K562 (cell line): Measurements from ENCODE around the gene GLYAT. TPM values are rescaled to one million over a fixed set of nuclear protein-coding genes. Genes with fewer than 3 reads are reported as not detected.

Experiments
- HDAC1 ChIP-seq, 2 experiments: fragments of 450-650 bp; IDR thresholded peaks; 2 replicates each; pipeline ENCODE4 v1.6.1; 2016 to 2017; ENCODE audit warnings: inconsistent platforms in 1 of 2, mild to moderate bottlenecking in 1 of 2, moderate library complexity in 1 of 2
- HSF4 ChIP-seq: fragments of 250-450 bp; sonication (Bioruptor Pico); IDR thresholded peaks from 2 replicates; pipeline ENCODE4 v2.1.2; 2022; ENCODE audit warnings: mild to moderate bottlenecking, moderate library complexity, borderline replicate concordance
- MGA ChIP-seq: fragments of 450-650 bp; IDR thresholded peaks from 2 replicates; pipeline ENCODE4 v1.6.1; 2016; ENCODE audit warnings: mild to moderate bottlenecking, moderate library complexity
- SFPQ ChIP-seq: fragments of 200-400 bp; formaldehyde crosslinking; IDR thresholded peaks from 2 replicates; pipeline ENCODE4 v1.6.1; 2017; ENCODE audit warnings: mild to moderate bottlenecking, low read depth, low read length, moderate library complexity
- SMAD2 ChIP-seq: fragments of 150-350 bp; IDR thresholded peaks from 2 replicates; pipeline ENCODE4 v1.6.1; 2014; ENCODE audit warnings: low read depth, mild to moderate bottlenecking, low read length
- THRAP3 ChIP-seq: fragments of 450-650 bp; IDR thresholded peaks from 2 replicates; pipeline ENCODE4 v1.6.1; 2016; ENCODE audit warnings: mild to moderate bottlenecking, inconsistent platforms, borderline replicate concordance
- XRCC5 ChIP-seq: fragments of 200-400 bp; formaldehyde crosslinking; IDR thresholded peaks from 2 replicates; pipeline ENCODE4 v1.6.1; 2017; ENCODE audit warnings: low read depth, mild to moderate bottlenecking, low read length
- ZBTB11 ChIP-seq, 3 experiments: fragments of 200-800 bp in 1 of 3; fragments of 250-450 bp in 1 of 3; fragments of 450-650 bp in 1 of 3; sonication (Bioruptor Pico) in 1 of 3; sonication (Bioruptor generic) in 1 of 3; formaldehyde crosslinking in 1 of 3; IDR thresholded peaks; 2 replicates each; pipeline versions ENCODE4 v1.6.1 to v1.8.0; 2016 to 2022; ENCODE audit warnings: mild to moderate bottlenecking in 2 of 3, missing genetic modification characterization in 2 of 3, missing compliant biosample characterization in 1 of 3, moderate library complexity in 1 of 3
- ZNF143 ChIP-seq: sonication (generic); formaldehyde crosslinking; IDR thresholded peaks from 2 replicates; pipeline ENCODE4 v1.9.0; 2022; ENCODE audit warnings: mild to moderate bottlenecking, missing genetic modification reagents
- polyA plus RNA-seq, 8 experiments: library from polyadenylated mRNA; depleted of rRNA in 4 of 8; stranded (reverse) in 5 of 8; unstranded in 3 of 8; fragments of >200 nt; fragmentation: Nextera tagmentation in 2 of 8; fragmentation: Illumina TruSeq in 1 of 8; extraction: Ambion mirVana in 2 of 8; extraction: Trizol in 1 of 8; gene quantifications; 2 replicates each; pipeline versions ENCODE4 v1.2.1 to v1.2.3, GENCODE V29; 2011 to 2014; ENCODE audit warnings: inconsistent platforms in 1 of 8, missing spikeins in 1 of 8
- total RNA-seq, 7 experiments: library from RNA; depleted of rRNA in 6 of 7; stranded (reverse); fragments of >200 nt in 6 of 7; fragmentation: Illumina TruSeq in 2 of 7; extraction: Trizol in 2 of 7; gene quantifications; 2 replicates each; pipeline versions ENCODE4 v1.2.1 to v1.2.3, GENCODE V29; 2011 to 2021; ENCODE audit warnings: low replicate concordance in 1 of 7

The GLYAT gene
- total and polyA plus RNA-seq, 9 of the 15 experiments (the other 6 are each of a cell fraction or from before 2014, with no cell fraction given): not detected

DNA sequence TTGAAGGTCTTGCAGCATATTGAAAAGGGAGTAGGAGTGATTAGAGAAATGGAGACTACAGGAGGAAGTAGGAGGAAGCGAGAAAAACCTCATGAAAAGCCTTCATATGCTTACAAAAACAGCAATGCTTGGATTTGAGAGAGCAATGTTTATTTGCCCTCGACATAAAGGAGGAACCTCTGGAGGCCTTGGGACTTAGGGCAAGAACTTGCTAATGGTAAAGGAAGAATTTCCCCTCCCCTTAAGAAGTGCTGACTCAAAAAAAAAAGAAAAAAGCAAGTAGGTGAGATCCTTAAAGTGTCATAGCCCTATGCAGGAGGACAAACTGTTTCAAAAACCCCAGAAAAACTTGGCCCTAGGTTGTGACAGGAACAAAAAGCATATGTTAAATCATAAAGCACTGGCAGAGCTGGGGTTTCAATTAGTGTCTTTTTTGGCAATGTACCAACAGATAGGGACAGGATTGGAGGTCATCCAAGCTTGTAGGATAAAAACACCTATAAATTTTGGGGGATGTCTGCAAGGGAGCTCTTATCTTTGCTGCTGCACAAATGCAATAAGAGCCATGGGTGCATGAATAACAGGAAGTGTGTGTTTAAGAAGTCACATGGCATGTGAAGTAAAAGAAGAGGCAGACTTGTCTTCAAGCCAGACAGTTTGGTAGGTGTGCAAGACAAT lies 4.9 kb downstream of the GLYAT start (continued):
- peak; percentile 77 for TF ChIP-seq MGA
- no peak for TF ChIP-seq HSF4 (CRISPR knock-in tag)
- no peak for TF ChIP-seq SFPQ
- TF ChIP-seq SMAD2: no peak
- no peak for TF ChIP-seq THRAP3
- no peak for TF ChIP-seq XRCC5
- peak in 1 of 2 experiments; percentile 84; a peak in 2 of 4 replicates for TF ChIP-seq HDAC1 (IDR thresholded peaks at IDR 0.05)
- TF ChIP-seq ZNF143: no peak
- TF ChIP-seq ZBTB11 (CRISPR knock-in tag; IDR thresholded peaks at IDR 0.05): 0 out of 6 replicates have a peak, but pooled peaks of 1 of the 3 experiments have one; percentile 32
